Lung (tissue), 12 donors: Measurements from ENCODE around the gene LRP5. TPM values are rescaled to one million over a fixed set of nuclear protein-coding genes. Genes with fewer than 3 reads are reported as not detected.

Source experiments
- ATAC-seq: fragments of 200-7000 bp; cut with Tn5 transposase; one replicate; pipeline ENCODE4 v1.9.1; 2020; ENCODE audit warnings: moderate number of reproducible peaks; ENCODE audit not compliant: insufficient read depth, low FRiP score
- DNase-seq, 3 donors: peaks; one replicate each; pipeline ENCODE4 v3.0.0-alpha.2; 2013 to 2017
- H3K27ac ChIP-seq, 2 donors: one replicate each; pipeline ENCODE4 v1.5.1; 2013; ENCODE audit warnings: mild to moderate bottlenecking in 2 of 2, moderate library complexity in 2 of 2, control low read depth in 1 of 2, inconsistent platforms in 1 of 2, low read depth in 1 of 2, low read length in 1 of 2
- H3K27me3 ChIP-seq, 3 donors: one replicate each; pipeline ENCODE4 v1.5.1; 2013; ENCODE audit warnings: low read length in 2 of 3; ENCODE audit not compliant: control insufficient read depth in 3 of 3, insufficient read depth in 3 of 3
- H3K36me3 ChIP-seq, 4 donors: one replicate each; pipeline ENCODE4 v1.5.1; 2013; ENCODE audit warnings: low read length in 4 of 4, mild to moderate bottlenecking in 1 of 4, moderate library complexity in 1 of 4; ENCODE audit not compliant: control insufficient read depth in 4 of 4, insufficient read depth in 4 of 4
- H3K4me1 ChIP-seq, 5 donors: one replicate each; pipeline ENCODE4 v1.5.1; 2013; ENCODE audit warnings: low read length in 5 of 5, mild to moderate bottlenecking in 2 of 5, moderate library complexity in 1 of 5; ENCODE audit not compliant: control insufficient read depth in 5 of 5, insufficient read depth in 5 of 5
- H3K4me3 ChIP-seq: one replicate; pipeline ENCODE4 v1.5.1; 2013; ENCODE audit warnings: mild to moderate bottlenecking, control low read depth, moderate library complexity
- H3K9ac ChIP-seq, 2 donors: one replicate each; pipeline ENCODE4 v1.5.1; 2013; ENCODE audit warnings: low read length in 2 of 2, control low read depth in 1 of 2; ENCODE audit not compliant: insufficient read depth in 1 of 2
- H3K9me3 ChIP-seq, 4 donors: one replicate each; pipeline ENCODE4 v1.5.1; 2013; ENCODE audit warnings: low read length in 3 of 4, mild to moderate bottlenecking in 1 of 4, moderate library complexity in 1 of 4; ENCODE audit not compliant: control insufficient read depth in 4 of 4, insufficient read depth in 3 of 4
- CTCF ChIP-seq: IDR thresholded peaks from 2 replicates; pipeline ENCODE4 v1.5.1; 2012; ENCODE audit warnings: mild to moderate bottlenecking; ENCODE audit errors: control extremely low read depth, extremely low read depth
- WGBS, 2 donors: extraction: QIAGEN DNeasy Blood & Tissue Kit; methylation state at CpG; one replicate each; pipeline ENCODE4 v1.1.7; 2013; 5-methylcytosine and 5-hydroxymethylcytosine counted together
- polyA plus RNA-seq, 2 donors: library from polyadenylated mRNA; stranded (reverse); fragments of 200-250 nt; gene quantifications; one replicate each; pipeline ENCODE4 v1.2.1, GENCODE V29; 2013
- total RNA-seq, 2 donors: library from RNA; depleted of rRNA in 1 of 2; stranded (reverse); fragments of >200 nt in 1 of 2; gene quantifications; one replicate each; pipeline ENCODE4 v1.2.1, GENCODE V29; 2014 to 2021
- donor health status: control.
- donor health status: control.
- donor health status: Bipolar disorder and iron deficiency.
- donor health status: healthy.
- donor health status: DM: yes; HTN: yes; CAD: no.

LRP5 gene
- total and polyA plus RNA-seq, 4 donors, result 33.7 to 76.4 (median 63.2) TPM

- Histone ChIP-seq H3K27me3 (no peaks in the 10 kb centered on the region), H3K27ac (peak overlapping the region; percentile 40 to 54), H3K36me3 (peaks cover 0 to 4% (median 0%) of the 10 kb centered on the region in 4 donors), H3K4me3 (no peak overlapping the region), H3K9me3 (no peaks in the 10 kb centered on the region), H3K9ac (no peak overlapping the region), H3K4me1 (peaks cover 0 to 40% (median 22%) of the 10 kb centered on the region in 5 donors)
- ATAC-seq (no peak), DNase-seq (no peak)
- 64 to 85% methylated on average over 11 of the region's 11 CpGs for WGBS, 2 donors
- no peak for TF ChIP-seq CTCF
Observed at GRCh38 chr11:68345776-68346461, 33.5 kb downstream of the LRP5 start.

GRCh38 chr11:68346462-68346790, 34.0 kb downstream of the LRP5 start:
- peaks cover 0 to 36% (median 18%) of the 10 kb centered on the region in 5 donors for H3K4me1 ChIP-seq
- H3K27ac ChIP-seq, result peak overlapping the region; percentile 40 to 54
- no peaks in the 10 kb centered on the region for H3K27me3 ChIP-seq
- TF ChIP-seq CTCF, result no peak
- no peak overlapping the region for H3K9ac ChIP-seq
- H3K4me3 ChIP-seq, result no peak overlapping the region
- ATAC-seq, result no peak
- WGBS, 2 donors, result 70 to 78% methylated on average over 2 of the region's 2 CpGs
- no peaks in the 10 kb centered on the region for H3K9me3 ChIP-seq
- peaks cover 0 to 4% (median 0%) of the 10 kb centered on the region in 4 donors for H3K36me3 ChIP-seq
- no peak for DNase-seq

GRCh38 chr11:68347345-68347744, 35.0 kb downstream of the LRP5 start:
- peak overlapping the region in 1 of 2 donors; percentile 54 for H3K27ac ChIP-seq
- 63 to 71% methylated on average over 8 of the region's 8 CpGs for WGBS, 2 donors
- DNase-seq (no peak), ATAC-seq (no peak)
- no peaks in the 10 kb centered on the region for H3K27me3 ChIP-seq
- peaks cover 0 to 30% (median 17%) of the 10 kb centered on the region in 5 donors for H3K4me1 ChIP-seq
- TF ChIP-seq CTCF, result no peak
- H3K36me3 ChIP-seq, result peaks cover 0 to 4% (median 1%) of the 10 kb centered on the region in 4 donors
- H3K9me3 ChIP-seq, result no peaks in the 10 kb centered on the region
- no peak overlapping the region for H3K4me3 ChIP-seq
- H3K9ac ChIP-seq, result no peak overlapping the region
